GM18499 (cell line): ENCODE results near the gene RIMOC1.

Experiments
- ATAC-seq: cut with Tn5 transposase; IDR thresholded peaks from one replicate; pipeline ENCODE4 v1.9.1; 2021; ENCODE audit warnings: moderate number of reproducible peaks; ENCODE audit not compliant: insufficient read depth, unreplicated experiment

The RIMOC1 gene

GRCh38 chr5:41951224-41951623 is 47.1 kb downstream of the RIMOC1 start:
- ATAC-seq, result no peak
